HepG2 (cell line): Measurements from ENCODE around the gene KLF7. TPM values are rescaled to one million over a fixed set of nuclear protein-coding genes. Genes with fewer than 3 reads are reported as not detected.

Experiments
- ATAC-seq: fragments of 200-7000 bp; cut with Tn5 transposase; 3 replicates; pipeline ENCODE4 v1.9.1; 2020; ENCODE audit warnings: mild to moderate bottlenecking, moderate library complexity
- BruUV-seq: library from RNA; stranded (reverse); fragments of 400-500 nt; replicated peaks from 2 replicates; lab custom pipeline; 2021; lab: Mats Ljungman, UMichigan
- CTCF ChIA-PET: fragments of 300-600 bp; formaldehyde crosslinking; extraction: SDS; loops from one replicate; lab custom pipeline; 2021; ENCODE audit warnings: low total read pairs, inconsistent platforms, low intra/inter-chr PET ratio; lab: Yijun Ruan, JAX
- POLR2A ChIA-PET: fragments of 350-600 bp; sonication (Branson Sonifier 250); formaldehyde crosslinking; loops from one replicate; lab custom pipeline; 2020; ENCODE audit warnings: antibody characterized with exemption, inconsistent platforms; lab: Yijun Ruan, JAX
- DNase-seq: peaks from one replicate; pipeline ENCODE4 v3.0.0-alpha.2; 2015; ENCODE audit warnings: low spot score
- FAIRE-seq: peaks from 3 replicates; lab custom pipeline; 2011; peaks lifted over from hg19 to GRCh38; lab: Jason Lieb, UNC
- H2AFZ ChIP-seq: one replicate; pipeline ENCODE4 v1.6.1; 2011; ENCODE audit warnings: low read length, inconsistent platforms
- H3K27ac ChIP-seq: fragments of 300-600 bp; 3 replicates; pipeline ENCODE4 v1.8.0; 2011; ENCODE audit warnings: mixed run types, mild to moderate bottlenecking, mixed read lengths, low read length, inconsistent platforms; ENCODE audit not compliant: insufficient read depth; ENCODE audit errors: extremely low read length
- H3K27me3 ChIP-seq, 2 experiments: fragments of 200-600 bp in 1 of 2; 2 replicates in 1 of 2; 3 replicates in 1 of 2; pipeline versions ENCODE4 v1.6.0 to v1.8.0; 2011; ENCODE audit warnings: low read length in 2 of 2, mild to moderate bottlenecking in 2 of 2, moderate library complexity in 2 of 2, inconsistent platforms in 1 of 2; ENCODE audit not compliant: insufficient read depth in 2 of 2, control insufficient read depth in 1 of 2
- H3K36me3 ChIP-seq, 2 experiments: fragments of 200-600 bp in 1 of 2; replicated peaks in 1 of 2; 2 replicates in 1 of 2; 3 replicates in 1 of 2; pipeline versions ENCODE4 v1.5.1 to v1.8.0; 2011; ENCODE audit warnings: low read length in 2 of 2, inconsistent platforms in 1 of 2; ENCODE audit not compliant: insufficient read depth in 2 of 2, control insufficient read depth in 1 of 2
- H3K4me1 ChIP-seq: 2 replicates; pipeline ENCODE4 v1.5.1; 2012; ENCODE audit warnings: low read length, inconsistent platforms; ENCODE audit not compliant: insufficient read depth
- H3K4me2 ChIP-seq: 2 replicates; pipeline ENCODE4 v1.6.0; 2011; ENCODE audit warnings: low read depth, low read length, inconsistent platforms
- H3K4me3 ChIP-seq, 3 experiments: fragments of 200-600 bp in 1 of 3; sonication (generic), shearing (Covaris generic) in 1 of 3; replicated peaks in 1 of 3; 2 replicates each; pipeline ENCODE4 v1.5.1; 2011 to 2016; ENCODE audit warnings: low read length in 3 of 3, inconsistent platforms in 2 of 3, low read depth in 2 of 3, mild to moderate bottlenecking in 2 of 3, control low read depth in 1 of 3, mixed read lengths in 1 of 3; ENCODE audit not compliant: insufficient read depth in 1 of 3
- H3K79me2 ChIP-seq: one replicate; pipeline ENCODE4 v1.6.1; 2011; ENCODE audit warnings: low read length, inconsistent platforms; ENCODE audit not compliant: insufficient read depth
- H3K9ac ChIP-seq: 2 replicates; pipeline ENCODE4 v1.6.0; 2011; ENCODE audit warnings: mild to moderate bottlenecking, low read depth, low read length, inconsistent platforms; ENCODE audit not compliant: insufficient read depth
- H3K9me3 ChIP-seq: 2 replicates; pipeline ENCODE4 v1.5.1; 2012; ENCODE audit warnings: mild to moderate bottlenecking, low read length
- H4K20me1 ChIP-seq: 2 replicates; pipeline ENCODE4 v1.6.0; 2011; ENCODE audit warnings: inconsistent platforms, mild to moderate bottlenecking, low read length, moderate library complexity; ENCODE audit not compliant: insufficient read depth
- HNRNPK ChIP-seq: fragments of 200-400 bp; formaldehyde crosslinking; IDR thresholded peaks from 2 replicates; pipeline ENCODE4 v1.6.1; 2018; ENCODE audit warnings: low read length, low read depth, moderate library complexity, mild to moderate bottlenecking; ENCODE audit not compliant: poor library complexity, severe bottlenecking
- JARID2 ChIP-seq: sonication (generic); formaldehyde crosslinking; IDR thresholded peaks from 2 replicates; pipeline ENCODE4 v1.8.1; 2023; ENCODE audit warnings: missing genetic modification reagents, inconsistent platforms; ENCODE audit not compliant: insufficient replicate concordance
- MLXIP ChIP-seq: sonication (generic); formaldehyde crosslinking; IDR thresholded peaks from 2 replicates; pipeline ENCODE4 v1.9.0; 2021; ENCODE audit warnings: missing genetic modification reagents, borderline replicate concordance
- SMAD9 ChIP-seq: sonication (generic); formaldehyde crosslinking; IDR thresholded peaks from 2 replicates; pipeline ENCODE4 v1.5.1; 2020; ENCODE audit warnings: mild to moderate bottlenecking, missing genetic modification reagents
- ZBTB39 ChIP-seq: sonication (generic); formaldehyde crosslinking; IDR thresholded peaks from 2 replicates; pipeline ENCODE4 v1.5.0; 2020; ENCODE audit warnings: missing genetic modification reagents
- ZFP82 ChIP-seq: sonication (generic); formaldehyde crosslinking; IDR thresholded peaks from 2 replicates; pipeline ENCODE4 v1.5.1; 2020; ENCODE audit warnings: mild to moderate bottlenecking, missing genetic modification reagents, borderline replicate concordance
- ZMAT3 ChIP-seq: sonication (generic); formaldehyde crosslinking; conservative IDR thresholded peaks from 2 replicates; pipeline ENCODE4 v1.7.0; 2021; ENCODE audit warnings: missing genetic modification reagents
- ZNF124 ChIP-seq: sonication (generic); formaldehyde crosslinking; IDR thresholded peaks from 2 replicates; pipeline ENCODE4 v1.4.0; 2020; ENCODE audit warnings: missing genetic modification reagents
- ZNF205 ChIP-seq: IDR thresholded peaks from 2 replicates; pipeline ENCODE4 v1.6.1; 2018; ENCODE audit warnings: missing biosample characterization, missing genetic modification reagents
- ZNF234 ChIP-seq: sonication (generic); formaldehyde crosslinking; conservative IDR thresholded peaks from 2 replicates; pipeline ENCODE4 v1.5.1; 2020; ENCODE audit warnings: mild to moderate bottlenecking, missing genetic modification reagents
- ZNF335 ChIP-seq: sonication (generic); formaldehyde crosslinking; IDR thresholded peaks from 2 replicates; pipeline ENCODE4 v1.4.0; 2020; ENCODE audit warnings: missing genetic modification reagents
- ZNF724P ChIP-seq: sonication (generic); formaldehyde crosslinking; IDR thresholded peaks from 2 replicates; pipeline ENCODE4 v1.8.0; 2022; ENCODE audit warnings: missing genetic modification reagents, borderline replicate concordance
- WGBS: methylation state at CpG from one replicate; pipeline ENCODE4 v1.1.6; 2017; ENCODE audit warnings: low lambda C conversion rate; 5-methylcytosine and 5-hydroxymethylcytosine counted together
- in situ Hi-C: cut with HindIII; loops from 2 replicates; pipeline ENCODE4 v1.10.0; 2017; ENCODE audit warnings: low pct_unique_long_range_greater_than_20kb; ENCODE audit not compliant: extremely low pct_ligation_motif_present
- intact Hi-C: fragments of 100-400 bp; cut with micrococcal nuclease; formaldehyde crosslinking; loops from one replicate; pipeline ENCODE4 v1.10.0; 2022; ENCODE audit not compliant: unreplicated experiment
- polyA plus RNA-seq, 8 experiments: library from polyadenylated mRNA; depleted of rRNA in 3 of 8; stranded (reverse) in 7 of 8; unstranded in 1 of 8; fragments of >200 nt; fragmentation: Illumina TruSeq in 4 of 8; extraction: Trizol in 4 of 8; gene quantifications; 2 replicates each; pipeline versions ENCODE4 v1.2.1 to v1.2.3, GENCODE V29; 2011 to 2016; ENCODE audit warnings: low read depth in 4 of 8, missing spikeins in 1 of 8, mixed read lengths in 1 of 8; ENCODE audit not compliant: insufficient read depth in 1 of 8
- total RNA-seq, 5 experiments: library from RNA; depleted of rRNA; stranded (reverse); fragments of >200 nt; fragmentation: Illumina TruSeq; extraction: Trizol; gene quantifications; 2 replicates each; pipeline ENCODE4 v1.2.3, GENCODE V29; 2016; ENCODE audit warnings: low read depth in 1 of 5
- TF ChIP-seq, protein P1 (sequence below): sonication (generic); formaldehyde crosslinking; IDR thresholded peaks from 2 replicates; pipeline ENCODE4 v1.9.0; 2022; ENCODE audit warnings: low read depth, missing genetic modification reagents

KLF7 gene
- total and polyA plus RNA-seq, 2 of the 13 experiments (the other 11 are each of a cell fraction or from before 2014, with no cell fraction given): 2.6 to 5.4 TPM

GRCh38 chr2:207113414-207113813 is 52.3 kb downstream of the KLF7 start:
- no peak for FAIRE-seq
- in situ Hi-C loops: no loop called here
- TF ChIP-seq HNRNPK: peak; percentile 87
- TF ChIP-seq ZBTB39 (CRISPR knock-in tag): no peak
- no peaks in the 10 kb centered on the region for H3K36me3 ChIP-seq
- no peak overlapping the region for H2AFZ ChIP-seq
- no TSS peak for BruUV-seq
- ChIA-PET POLR2A (no interaction called here), CTCF (no interaction called here)
- no peaks in the 10 kb centered on the region for H3K4me1 ChIP-seq
- H4K20me1 ChIP-seq: no peaks in the 10 kb centered on the region
- H3K4me3 ChIP-seq: no peak overlapping the region
- no peak overlapping the region for H3K4me2 ChIP-seq
- H3K27me3 ChIP-seq: no peaks in the 10 kb centered on the region
- no peak for ATAC-seq
- intact Hi-C loops: no loop called here
- no peaks in the 10 kb centered on the region for H3K79me2 ChIP-seq
- DNase-seq: no peak
- no peak overlapping the region for H3K27ac ChIP-seq
- no peaks in the 10 kb centered on the region for H3K9me3 ChIP-seq
- no peak overlapping the region for H3K9ac ChIP-seq

- H3K36me3 ChIP-seq: no peaks in the 10 kb centered on the region
- 92% methylated on average over 2 of the region's 2 CpGs for WGBS
- in situ Hi-C loops: no loop called here
- no peaks in the 10 kb centered on the region for H3K79me2 ChIP-seq
- intact Hi-C loops: no loop called here
- ATAC-seq (no peak), DNase-seq (no peak), FAIRE-seq (no peak)
- POLR2A ChIA-PET: no interaction called here
- CTCF ChIA-PET: no interaction called here
- no TSS peak for BruUV-seq
- no peak overlapping the region for H3K9ac ChIP-seq
- H3K9me3 ChIP-seq: no peaks in the 10 kb centered on the region
- H2AFZ ChIP-seq: no peak overlapping the region
- no peaks in the 10 kb centered on the region; the same call in 1 of the 2 replicates for H3K4me1 ChIP-seq
- no peak overlapping the region for H3K4me2 ChIP-seq
- H4K20me1 ChIP-seq: no peaks in the 10 kb centered on the region
- H3K4me3 ChIP-seq: no peak overlapping the region
- no peaks in the 10 kb centered on the region for H3K27me3 ChIP-seq
- no peak overlapping the region for H3K27ac ChIP-seq
- TF ChIP-seq ZMAT3 (no peak), ZNF205 (CRISPR knock-in tag) (no peak), ZNF335 (no peak), JARID2 (CRISPR knock-in tag) (no peak), ZFP82 (no peak), ZNF724P (CRISPR knock-in tag) (no peak), MLXIP (no peak), ZNF234 (CRISPR knock-in tag) (no peak), ZNF124 (CRISPR knock-in tag) (no peak), SMAD9 (no peak)
- TF ChIP-seq, protein P1, sequence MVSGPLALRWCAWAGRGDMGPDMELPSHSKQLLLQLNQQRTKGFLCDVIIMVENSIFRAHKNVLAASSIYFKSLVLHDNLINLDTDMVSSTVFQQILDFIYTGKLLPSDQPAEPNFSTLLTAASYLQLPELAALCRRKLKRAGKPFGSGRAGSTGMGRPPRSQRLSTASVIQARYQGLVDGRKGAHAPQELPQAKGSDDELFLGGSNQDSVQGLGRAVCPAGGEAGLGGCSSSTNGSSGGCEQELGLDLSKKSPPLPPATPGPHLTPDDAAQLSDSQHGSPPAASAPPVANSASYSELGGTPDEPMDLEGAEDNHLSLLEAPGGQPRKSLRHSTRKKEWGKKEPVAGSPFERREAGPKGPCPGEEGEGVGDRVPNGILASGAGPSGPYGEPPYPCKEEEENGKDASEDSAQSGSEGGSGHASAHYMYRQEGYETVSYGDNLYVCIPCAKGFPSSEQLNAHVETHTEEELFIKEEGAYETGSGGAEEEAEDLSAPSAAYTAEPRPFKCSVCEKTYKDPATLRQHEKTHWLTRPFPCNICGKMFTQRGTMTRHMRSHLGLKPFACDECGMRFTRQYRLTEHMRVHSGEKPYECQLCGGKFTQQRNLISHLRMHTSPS (CRISPR knock-in tag): no peak
These were observed 53.0 kb downstream of the KLF7 start for GRCh38 chr2:207112785-207113184.
